NCI-H748 treated with DMSO at 0.1 percent for 48 hours (cell line): ENCODE results near the gene L3MBTL2.

ENCODE experiments used
- DNase-seq: peaks from one replicate; lab custom pipeline; 2025; lab: John Stamatoyannopoulos, UW

Gene L3MBTL2

GRCh38 chr22:41215409-41215808 lies 10.3 kb downstream of the L3MBTL2 start:
- DNase-seq = no peak

GRCh38 chr22:41215926-41216325 lies 10.8 kb downstream of the L3MBTL2 start:
- no peak for DNase-seq

GRCh38 chr22:41216984-41217383 lies 11.9 kb downstream of the L3MBTL2 start:
- DNase-seq = no peak

GRCh38 chr22:41217553-41218157 lies 12.5 kb downstream of the L3MBTL2 start:
- no peak for DNase-seq

- no peak for DNase-seq
Measured at GRCh38 chr22:41222846-41223507, 17.9 kb downstream of the L3MBTL2 start.

GRCh38 chr22:41223535-41223934 lies 18.4 kb downstream of the L3MBTL2 start:
- no peak for DNase-seq

GRCh38 chr22:41226723-41227655 lies 21.9 kb downstream of the L3MBTL2 start:
- no peak for DNase-seq

- DNase-seq = no peak
Measured at GRCh38 chr22:41229215-41229614, 24.1 kb downstream of the L3MBTL2 start.

GRCh38 chr22:41229730-41230400 lies 24.8 kb downstream of the L3MBTL2 start:
- no peak for DNase-seq

- DNase-seq = no peak
Measured at GRCh38 chr22:41230401-41230785, 25.3 kb downstream of the L3MBTL2 start.

GRCh38 chr22:41231369-41231768 lies 26.3 kb downstream of the L3MBTL2 start:
- no peak for DNase-seq

- DNase-seq = no peak
Measured at GRCh38 chr22:41234815-41235695, 29.9 kb downstream of the L3MBTL2 start.

GRCh38 chr22:41237036-41237706 lies 32.1 kb downstream of the L3MBTL2 start:
- no peak for DNase-seq

GRCh38 chr22:41237707-41238569 lies 32.8 kb downstream of the L3MBTL2 start:
- no peak for DNase-seq

- no peak for DNase-seq
Measured at GRCh38 chr22:41238570-41239442, 33.7 kb downstream of the L3MBTL2 start.

GRCh38 chr22:41239443-41240128 lies 34.5 kb downstream of the L3MBTL2 start:
- DNase-seq = no peak

- no peak for DNase-seq
Measured at GRCh38 chr22:41240377-41241132, 35.4 kb downstream of the L3MBTL2 start, which contains the start of gene CHADL. Gene CHADL (minus strand): TSS chr22:41240931. CDS start chr22:41240881, 50 bp downstream.
